ENCODE data around the gene PXK.

GRCh38 chr3:58332575-58333188 lies at the start of gene PXK:
- TF ChIP-seq EP300 (IDR thresholded peaks at IDR 0.05; ENCODE audit: borderline replicate concordance) (0 out of 2 replicates have a peak, but pooled peaks have one; percentile 6), MAX (IDR thresholded peaks at IDR 0.05) (peak; percentile 82), TAF1 (IDR thresholded peaks at IDR 0.05; ENCODE audit: low read depth) (no peak), TEAD4 (IDR thresholded peaks at IDR 0.05) (peak; percentile 57), USF1 (IDR thresholded peaks at IDR 0.05) (peak; percentile 39; the same call in 1 of the 2 replicates), YY1 (IDR thresholded peaks at IDR 0.05; ENCODE audit: low read depth) (no peak; the same call in 1 of the 2 replicates), CEBPB (IDR thresholded peaks at IDR 0.05) (no peak), FOXM1 (IDR thresholded peaks at IDR 0.05; ENCODE audit: borderline replicate concordance, low read depth) (no peak), RAD21 (IDR thresholded peaks at IDR 0.05; ENCODE audit: low read depth) (peak; percentile 15; the same call in 1 of the 2 replicates), EGR1 (IDR thresholded peaks at IDR 0.05) (no peak)

Data from Ishikawa (cell line).